ENCODE data around the gene TPRG1L. TPM values are rescaled to one million over a fixed set of nuclear protein-coding genes. Genes with fewer than 3 reads are reported as not detected.

TPRG1L gene
- polyA plus RNA-seq, 1 donor: 40.4 TPM

DNA sequence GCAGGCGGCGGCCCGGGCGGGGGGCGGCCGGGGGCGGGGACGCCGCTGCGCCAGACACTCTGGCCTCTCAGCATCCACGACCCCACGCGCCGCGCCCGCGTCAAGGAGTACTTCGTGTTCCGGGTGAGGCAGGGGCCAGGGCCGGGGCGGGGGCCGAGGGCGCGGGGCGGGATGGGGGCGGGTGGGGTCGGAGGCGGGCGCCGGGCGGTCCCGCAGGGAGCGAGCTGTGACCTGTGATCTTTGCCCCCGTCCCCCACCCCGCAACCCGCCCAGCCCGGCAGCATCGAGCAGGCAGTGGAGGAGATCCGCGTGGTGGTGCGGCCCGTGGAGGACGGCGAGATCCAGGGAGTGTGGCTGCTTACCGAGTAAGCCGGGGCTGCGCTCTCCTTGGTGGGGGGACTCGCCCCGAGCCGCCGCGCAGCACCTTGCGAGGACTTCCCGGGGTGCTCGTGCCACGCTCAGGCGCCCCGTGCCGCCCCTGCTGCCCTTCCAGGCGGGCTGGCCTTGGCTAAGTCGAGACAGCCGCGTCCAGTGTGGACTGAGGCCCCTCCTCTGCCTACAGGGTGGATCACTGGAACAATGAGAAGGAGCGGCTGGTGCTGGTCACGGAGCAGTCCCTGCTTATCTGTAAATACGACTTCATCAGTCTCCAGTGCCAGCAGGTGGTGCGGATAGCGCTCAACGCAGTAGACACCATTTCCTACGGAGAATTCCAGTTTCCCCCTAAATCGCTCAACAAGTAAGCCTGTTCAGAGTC, 514 bp downstream of the TPRG1L start:
- peak; percentile 18 for DNase-seq

DNA sequence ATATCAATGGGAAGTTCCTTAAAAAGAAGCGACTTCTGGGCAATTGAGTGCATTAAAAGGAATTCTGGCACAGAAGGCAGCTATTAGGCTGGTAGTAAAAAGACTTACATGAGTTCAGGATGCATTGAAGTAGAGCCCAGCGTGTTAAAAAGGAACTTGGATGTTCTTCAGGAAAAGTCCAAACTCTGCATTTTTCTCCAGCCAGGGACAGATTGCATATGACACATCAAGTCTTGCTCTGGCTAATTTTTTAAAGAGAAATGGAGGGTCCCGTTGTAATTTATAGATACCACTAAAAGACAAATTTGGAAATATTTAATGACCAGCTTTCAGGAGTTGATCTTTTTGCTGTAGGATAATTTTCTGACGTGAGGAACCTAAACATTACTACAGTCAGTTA, 1.2 kb downstream of the TPRG1L start:
- no peak for DNase-seq

DNA sequence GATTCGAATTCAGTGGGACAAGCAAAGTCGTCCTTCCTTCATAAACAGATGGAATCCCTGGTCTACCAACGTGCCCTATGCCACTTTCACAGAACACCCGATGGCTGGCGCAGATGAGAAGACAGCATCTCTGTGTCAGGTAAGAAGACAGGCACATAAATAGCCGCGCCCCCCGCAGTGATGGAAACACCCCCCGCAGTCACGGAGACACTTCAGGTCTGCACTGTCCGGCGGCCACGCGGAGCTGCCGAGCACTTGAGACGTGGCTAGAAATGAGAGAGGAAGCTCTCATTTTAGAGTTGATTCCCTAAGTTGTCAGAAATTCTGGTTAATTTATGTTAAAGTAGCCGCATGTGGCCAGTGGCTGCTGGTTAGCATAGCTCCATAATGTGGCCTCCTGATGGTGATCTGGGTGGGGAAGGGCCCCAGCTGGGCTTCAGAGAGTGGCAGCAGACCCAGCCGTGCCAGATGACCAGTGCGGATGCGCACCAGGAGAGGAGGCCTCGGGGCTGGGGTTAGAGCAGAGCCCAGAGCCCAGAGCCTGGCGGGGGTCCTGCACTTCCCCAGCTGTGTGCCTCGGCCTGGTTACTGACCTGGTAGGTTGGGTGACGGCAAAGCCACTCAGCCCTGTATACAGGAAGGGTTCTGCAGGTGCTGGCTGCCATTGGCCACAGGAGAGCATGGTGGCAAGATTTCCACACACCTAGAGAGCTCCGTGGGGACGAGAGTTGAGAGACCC, 2.9 kb downstream of the TPRG1L start:
- DNase-seq: no peak

DNA sequence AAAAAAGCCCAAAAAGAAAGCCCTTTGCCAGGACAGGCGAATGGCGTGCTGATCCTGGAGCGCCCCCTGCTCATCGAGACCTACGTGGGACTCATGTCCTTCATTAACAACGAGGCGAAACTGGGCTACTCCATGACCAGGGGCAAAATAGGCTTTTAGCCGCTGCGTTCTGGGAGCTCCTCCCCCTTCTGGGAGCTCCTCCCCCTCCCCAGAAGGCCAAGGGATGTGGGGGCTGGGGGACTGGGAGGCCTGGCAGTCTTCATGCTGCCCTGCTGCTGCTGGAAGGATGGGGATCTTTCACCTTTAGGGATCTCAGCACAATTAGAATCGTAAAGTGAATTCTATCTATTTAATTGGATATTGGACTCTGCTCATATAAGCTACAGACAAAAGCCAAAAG, 3.6 kb downstream of the TPRG1L start:
- no peak for DNase-seq

DNA sequence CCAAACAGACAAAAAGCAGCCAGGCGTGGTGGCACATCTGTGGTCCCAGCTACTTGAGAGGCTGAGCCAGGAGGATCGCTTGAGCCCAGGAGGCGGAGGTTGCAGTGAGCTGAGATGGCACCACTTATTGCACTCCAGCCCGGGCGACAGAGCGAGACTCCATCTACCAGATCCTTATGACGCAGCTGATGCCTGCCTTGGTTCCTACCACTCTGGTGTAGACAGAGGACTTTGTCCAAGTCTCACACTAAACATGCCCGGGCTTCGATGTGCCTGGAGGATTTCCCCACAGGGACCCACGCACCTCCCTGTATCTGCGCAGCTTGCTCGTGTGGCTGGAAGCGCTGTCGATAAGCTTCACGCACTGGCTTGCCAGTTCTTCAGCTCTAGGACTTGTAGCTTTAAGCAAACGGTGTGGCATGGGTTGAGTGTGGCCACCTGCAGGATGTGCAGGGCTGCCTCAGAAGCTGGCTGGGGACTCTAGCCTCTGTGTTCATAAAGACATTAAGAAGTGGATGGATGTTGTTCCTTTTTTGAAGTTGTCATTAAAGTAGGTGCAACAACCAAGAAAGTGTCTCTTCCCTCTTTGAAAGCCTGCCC, 4.8 kb downstream of the TPRG1L start:
- no peak for DNase-seq

DNA sequence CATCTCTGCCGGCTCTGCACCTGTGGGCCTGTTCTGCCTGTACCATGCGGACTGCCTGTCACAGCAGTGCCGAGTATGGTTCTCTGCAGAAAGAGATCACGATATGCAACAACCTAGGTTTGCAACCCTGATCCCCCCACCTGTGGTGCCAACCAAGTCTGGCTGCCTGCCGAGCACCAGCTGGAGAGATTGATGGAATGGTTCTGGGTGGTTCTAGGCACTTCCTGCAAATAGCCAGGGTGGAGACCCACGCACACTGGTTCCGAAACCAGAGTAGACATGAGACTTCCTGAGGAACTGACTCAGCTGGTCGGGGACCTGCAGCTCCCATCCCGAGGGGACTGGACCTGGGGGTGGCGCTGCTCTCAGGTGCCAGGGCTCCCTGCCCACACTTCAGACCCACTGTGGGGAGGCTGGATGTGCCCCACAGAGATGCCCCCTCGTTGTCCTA, 5.4 kb downstream of the TPRG1L start:
- DNase-seq: no peak

DNA sequence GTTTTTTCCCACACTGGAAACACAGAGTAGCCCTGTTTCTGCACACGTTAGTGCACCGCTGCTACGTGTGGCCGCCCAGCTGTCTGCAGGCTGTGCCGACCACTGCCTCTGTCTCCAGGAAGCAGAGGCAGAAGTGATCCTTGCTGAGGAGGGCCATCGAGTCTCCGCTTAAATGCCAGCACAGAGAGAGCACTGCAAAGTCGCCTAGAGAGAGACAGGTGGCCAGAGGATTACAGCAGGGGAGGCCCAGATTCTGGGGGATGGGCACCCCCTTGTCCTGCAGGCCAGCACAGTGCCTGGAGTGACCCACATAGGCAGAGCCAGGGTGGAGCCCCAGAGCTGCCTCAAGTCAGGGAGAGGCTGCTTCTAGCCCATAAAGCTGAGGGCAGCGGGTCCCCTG, 6.1 kb downstream of the TPRG1L start:
- no peak for DNase-seq

DNA sequence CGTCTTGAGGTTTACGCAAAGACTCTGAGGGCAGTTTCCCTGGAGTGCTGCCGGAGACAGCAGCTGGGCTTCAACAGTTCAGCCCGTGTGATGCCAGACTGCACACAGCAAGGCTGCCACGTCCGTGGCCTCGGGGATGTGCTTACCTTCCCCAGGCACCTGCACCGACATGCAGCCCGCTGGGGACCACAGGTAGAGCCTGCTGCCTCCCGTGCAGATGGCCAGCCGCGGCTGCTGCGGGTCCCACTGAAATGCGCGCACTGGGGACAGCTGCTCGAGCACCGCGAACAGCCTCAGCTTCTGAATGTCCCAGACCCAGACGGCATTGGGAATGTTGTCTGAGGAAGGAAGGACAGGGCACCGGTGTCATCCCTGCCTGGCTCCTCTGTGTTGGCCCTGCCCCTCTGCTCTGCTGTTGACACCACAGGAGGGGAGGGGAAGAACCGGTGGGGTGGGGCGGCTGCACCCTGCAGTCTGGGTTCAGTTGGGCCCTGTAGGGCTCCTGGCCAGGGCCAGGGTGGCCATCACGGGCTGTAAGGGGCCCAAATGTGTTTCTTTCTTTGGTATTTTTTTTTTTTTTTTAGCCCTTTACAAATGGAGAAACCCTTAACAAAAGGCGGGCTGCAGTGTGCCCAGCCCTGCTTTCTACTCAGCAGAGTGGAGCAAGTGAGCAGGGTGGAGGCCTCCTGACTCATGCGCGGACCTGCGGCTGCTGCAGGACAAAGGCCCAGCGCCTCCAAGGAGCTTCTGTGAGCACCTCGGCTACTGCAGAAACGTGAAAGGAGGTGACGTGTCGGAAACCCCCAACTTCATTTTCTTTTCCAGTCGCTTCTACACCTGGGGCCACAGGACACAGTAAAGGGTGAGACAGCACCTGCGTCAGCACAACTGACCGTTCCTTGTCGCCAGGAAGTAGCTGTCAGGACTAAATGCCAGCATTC, 6.8 kb downstream of the TPRG1L start:
- DNase-seq: no peak

DNA sequence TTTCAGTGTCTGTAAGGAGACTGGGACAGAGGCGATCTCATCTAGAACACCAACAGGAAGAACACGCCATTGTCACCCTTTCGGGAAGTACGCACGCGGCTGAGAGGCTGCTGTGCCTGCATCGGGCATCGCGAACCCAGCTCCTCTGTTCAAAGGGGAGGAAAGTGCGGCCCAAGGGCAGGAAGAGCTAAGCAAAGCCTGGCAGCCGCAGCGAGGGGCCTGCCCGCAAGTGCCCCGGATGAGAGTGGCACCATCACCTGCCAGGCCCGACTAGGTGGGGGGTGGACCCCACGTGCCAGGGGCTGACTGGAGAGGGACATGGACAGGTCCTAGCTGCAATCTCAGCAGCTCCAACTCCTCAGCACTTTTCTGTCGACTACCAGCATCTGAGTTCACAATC, 7.5 kb downstream of the TPRG1L start:
- no peak for DNase-seq

DNA sequence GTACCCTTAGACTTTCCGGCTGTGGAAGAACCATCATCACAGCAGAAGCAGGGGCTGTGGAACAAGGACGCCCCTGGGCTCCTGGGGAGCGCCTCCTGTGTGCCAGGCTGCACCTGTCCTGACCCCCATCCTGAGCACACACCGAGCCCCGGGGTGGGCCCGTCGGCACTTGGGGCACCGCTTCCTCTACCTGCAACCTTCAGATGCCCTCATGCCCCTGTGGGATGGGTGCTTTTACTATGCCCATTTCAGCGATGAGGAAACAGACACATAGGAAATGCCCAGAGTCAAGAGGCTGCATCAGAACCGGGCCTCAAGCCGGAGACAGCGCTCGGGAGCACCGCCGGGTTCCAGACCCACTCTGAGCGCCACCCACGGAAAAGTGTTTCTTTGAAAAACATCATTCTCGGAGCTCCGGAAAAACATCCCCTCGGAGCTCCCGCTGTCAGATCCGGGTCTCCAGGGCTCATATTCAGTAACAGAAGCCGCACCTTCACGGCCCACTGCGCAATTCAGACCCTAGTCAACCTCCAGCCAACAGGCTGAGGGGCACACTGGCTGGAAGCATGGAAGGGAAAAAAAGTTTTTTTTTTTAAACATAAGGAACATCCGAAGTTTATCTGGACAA, 8.0 kb downstream of the TPRG1L start:
- no peak for DNase-seq

DNA sequence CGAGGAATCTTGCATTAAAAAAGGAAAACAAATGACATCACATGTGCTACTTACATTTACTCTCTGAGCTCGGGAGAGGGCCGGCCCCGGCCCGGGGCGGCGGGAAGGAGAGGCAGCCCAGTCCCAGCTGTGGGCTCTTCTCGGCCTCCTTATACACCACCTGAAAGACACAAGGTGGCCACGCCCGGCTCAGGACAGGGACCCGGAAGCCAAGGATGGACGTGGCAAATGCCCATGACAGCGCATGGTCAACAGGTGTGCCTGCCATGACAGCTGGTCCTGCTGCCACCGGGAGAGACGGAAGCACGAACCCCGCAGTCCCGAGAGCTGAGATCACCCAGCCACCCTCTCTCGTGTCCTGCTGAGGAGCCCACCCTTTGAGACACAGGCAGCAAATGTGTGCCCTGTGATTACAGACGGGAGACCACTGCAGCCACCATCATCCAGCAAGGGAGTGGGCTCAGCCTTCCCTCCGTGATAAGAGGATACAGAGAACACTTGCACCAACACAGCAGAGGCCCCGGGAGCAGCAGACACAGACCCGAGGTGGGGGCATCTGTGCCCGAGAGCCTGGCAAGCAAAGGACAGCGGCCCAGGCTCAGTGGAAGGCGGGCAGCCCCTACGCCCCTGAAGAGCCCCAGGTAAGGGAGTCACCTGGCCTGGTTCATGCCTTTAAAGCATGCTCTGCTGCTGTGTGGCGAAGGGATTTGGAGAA, 8.7 kb downstream of the TPRG1L start:
- DNase-seq: no peak

DNA sequence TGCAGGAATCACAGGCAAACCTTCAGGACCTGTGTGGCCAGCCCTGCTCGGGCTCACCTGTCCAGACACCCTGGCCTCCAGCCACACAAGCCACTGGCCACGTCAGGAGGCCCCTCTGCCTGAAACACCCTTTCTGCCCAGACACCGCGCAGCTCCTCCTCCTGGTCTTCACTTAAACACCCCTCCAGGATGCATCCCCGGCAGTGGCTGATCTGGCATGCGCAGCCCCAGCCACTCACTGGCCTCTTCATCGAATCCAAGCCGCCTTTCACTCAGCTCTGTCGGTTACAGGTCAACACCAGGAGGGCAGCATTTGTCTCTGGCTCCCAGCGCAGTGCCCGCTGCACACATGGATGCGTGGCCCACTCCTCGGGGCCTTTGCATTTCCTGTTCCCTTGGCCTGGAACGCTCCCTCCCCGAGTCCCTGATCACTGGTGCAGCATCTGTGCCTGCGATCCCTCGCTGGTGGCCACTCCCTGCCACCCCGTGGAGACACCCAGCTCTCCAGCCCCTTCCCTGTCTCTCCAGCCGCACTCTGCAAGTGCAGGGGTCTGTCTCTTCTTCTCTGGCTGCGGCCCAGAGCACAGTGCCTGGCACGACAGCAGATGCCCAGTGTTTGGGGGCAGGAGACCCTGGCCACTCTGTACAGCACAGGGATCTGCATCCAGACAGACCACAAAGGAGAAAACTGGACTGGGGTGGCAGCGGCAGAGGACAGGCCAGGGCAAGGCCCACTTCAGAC, 9.4 kb downstream of the TPRG1L start:
- no peak for DNase-seq

DNA sequence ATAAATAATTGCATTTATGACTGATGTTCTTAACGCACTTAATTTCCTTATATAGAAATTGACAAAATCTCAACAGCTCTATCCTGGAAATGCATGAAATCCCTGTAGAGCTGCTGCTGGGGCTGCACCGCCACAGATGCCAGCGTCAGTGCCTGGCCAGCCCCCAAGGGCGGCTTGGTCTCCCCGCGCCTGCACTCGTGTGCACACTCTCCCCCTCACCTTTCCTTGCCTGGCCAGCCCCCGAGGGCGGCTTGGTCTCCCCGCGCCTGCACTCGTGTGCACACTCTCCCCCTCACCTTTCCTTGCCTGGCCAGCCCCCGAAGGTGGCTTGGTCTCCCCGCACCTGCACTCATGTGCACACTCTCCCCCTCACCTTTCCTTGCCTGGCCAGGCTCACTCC, 11.3 kb downstream of the TPRG1L start:
- DNase-seq: no peak

DNA sequence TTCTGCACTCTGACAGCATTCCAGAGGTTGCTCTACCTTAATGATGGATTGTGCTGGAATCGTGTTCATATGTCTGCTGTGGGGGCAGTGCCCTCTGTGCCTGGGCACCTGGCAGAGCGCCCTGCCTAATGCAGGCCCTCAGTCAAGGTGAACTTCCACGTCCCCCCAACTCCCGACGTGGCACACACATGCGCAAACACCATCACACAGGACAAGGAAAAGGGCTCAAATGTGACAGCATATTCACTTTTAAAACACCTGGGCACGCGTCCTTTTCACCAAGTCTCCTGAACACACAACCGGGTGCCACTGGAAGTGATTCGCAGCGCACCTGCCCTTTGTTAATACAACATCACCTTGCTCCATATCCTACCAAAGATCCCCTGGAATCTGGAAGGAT, 11.7 kb downstream of the TPRG1L start:
- no peak for DNase-seq

DNA sequence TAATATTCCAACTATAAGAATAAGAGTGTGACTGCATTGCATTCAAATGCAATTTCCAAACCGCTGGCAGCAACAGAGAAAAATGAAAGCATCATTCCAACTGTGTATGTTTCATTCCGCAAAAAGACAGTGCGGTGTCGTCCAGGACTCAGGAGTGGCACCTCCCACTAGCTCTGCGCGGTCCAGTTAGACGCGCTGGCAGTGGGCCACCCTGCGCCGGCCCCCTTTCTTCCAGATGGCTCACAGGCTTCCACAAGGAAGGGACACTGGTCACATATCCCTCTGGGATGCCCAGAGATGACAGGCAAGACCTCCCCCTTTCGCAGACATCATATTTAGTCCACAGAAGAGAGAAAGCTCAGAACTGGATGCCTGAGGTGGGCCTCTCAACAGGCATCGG, 13.2 kb downstream of the TPRG1L start:
- DNase-seq: no peak

DNA sequence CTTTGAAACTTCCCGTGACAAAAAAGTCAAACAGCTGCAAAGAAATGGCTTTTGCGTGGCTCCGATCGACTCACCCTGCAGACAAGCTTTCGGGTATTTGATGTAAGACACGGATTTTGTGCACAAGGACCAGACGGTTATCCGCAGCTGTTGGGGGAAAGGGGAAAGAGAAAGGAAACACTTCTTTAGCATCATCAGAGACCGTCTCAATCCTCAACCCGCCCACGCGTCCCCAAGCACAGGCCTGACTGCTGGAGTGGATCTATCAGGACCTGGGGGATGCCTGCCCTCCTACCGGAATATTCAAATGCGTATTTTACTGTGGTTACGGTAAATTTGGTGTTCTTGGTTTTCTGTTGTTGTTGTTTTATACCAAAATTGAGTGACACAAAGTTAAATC, 13.9 kb downstream of the TPRG1L start:
- DNase-seq: no peak

DNA sequence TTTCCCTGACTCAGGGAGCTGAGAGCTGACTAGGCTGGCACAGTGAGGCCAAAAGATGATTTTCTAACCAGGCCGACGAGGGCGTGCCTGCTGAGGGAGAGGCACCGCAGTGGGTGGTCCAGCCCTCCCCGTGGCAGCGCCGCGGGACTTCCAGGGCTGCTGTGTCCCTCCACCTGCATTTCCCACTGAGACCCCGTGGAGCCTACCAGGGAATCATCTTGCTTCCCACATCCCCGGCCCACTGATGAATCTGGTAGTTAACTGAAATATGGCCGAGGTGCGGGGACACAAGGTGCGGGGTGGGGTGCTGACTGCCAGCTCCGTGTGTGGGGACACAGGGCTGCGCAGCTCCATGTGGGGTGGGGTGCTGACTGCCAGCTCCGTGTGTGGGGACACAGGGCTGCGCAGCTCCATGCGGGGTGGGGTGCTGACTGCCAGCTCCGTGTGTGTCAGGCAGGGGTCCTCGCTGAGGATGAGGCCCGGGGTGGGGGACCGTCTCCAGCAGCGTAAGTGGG, 14.6 kb downstream of the TPRG1L start:
- no peak for DNase-seq

DNA sequence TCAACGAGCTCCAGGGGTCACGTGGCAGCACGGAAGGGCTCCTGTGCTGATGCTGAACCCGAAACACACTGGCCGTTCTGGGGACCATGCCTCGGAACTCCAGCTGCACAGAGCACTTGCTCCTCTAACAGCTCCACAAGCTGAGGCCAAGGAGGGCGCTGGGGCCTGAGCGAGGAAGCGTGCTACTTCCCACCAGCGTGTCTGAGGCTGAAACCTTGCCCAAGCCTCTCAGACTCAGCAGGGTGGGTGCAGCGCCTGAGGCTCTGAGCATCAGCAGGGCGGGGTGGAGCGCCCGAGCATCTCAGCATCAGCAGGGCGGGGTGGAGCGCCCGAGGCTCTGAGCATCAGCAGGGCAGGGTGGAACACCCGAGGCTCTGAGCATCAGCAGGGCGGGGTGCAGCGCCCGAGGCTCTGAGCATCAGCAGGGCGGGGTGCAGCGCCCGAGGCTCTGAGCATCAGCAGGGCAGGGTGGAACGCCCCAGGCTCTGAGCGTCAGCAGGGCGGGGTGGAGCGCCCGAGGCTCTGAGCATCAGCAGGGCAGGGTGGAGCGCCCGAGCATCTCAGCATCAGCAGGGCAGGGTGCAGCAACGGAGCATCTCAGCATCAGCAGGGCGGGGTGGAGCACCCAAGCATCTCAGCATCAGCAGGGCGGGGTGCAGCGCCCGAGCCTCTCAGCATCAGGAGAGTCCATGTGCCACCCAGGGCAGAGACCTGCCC, 15.5 kb downstream of the TPRG1L start:
- DNase-seq: no peak

DNA sequence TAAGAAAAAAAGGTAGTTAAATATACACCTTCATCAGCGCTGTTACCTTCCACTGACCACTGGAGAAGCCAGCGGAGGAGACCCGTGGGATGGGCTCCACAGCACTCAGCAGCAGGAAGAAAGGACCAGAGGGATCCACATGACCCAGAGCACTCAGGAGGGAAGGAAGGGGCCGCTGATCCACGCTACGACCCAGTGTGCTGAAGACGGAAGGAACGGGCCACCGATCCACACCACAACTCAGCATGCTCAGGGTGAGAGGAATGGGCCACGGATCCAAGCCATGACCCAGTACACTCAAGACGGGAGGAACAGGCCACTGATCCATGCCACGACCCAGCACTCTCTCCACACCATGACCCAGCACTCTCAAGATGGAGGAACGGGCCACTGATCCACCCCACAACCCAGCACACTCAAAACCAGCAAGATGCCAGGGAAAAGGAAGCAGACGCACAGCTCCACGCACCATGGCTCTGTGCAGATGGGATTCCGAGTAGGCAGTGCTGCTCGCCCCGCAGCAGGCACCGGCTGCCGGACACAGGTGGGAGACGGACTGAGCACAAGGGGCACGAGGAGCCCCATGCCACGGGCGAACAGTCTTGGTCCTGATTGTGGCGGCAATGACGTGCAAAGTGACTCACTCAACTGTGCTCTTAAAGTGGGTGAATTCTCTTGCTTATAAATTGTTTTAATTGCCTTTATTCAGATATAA, 16.4 kb downstream of the TPRG1L start:
- no peak for DNase-seq
